ENCODE data around the gene ECEL1. TPM values are rescaled to one million over a fixed set of nuclear protein-coding genes. Genes with fewer than 3 reads are reported as not detected.

Gene ECEL1
- total and polyA plus RNA-seq, 2 experiments from 2014 or later, result 6.7 to 17.5 TPM

DNA sequence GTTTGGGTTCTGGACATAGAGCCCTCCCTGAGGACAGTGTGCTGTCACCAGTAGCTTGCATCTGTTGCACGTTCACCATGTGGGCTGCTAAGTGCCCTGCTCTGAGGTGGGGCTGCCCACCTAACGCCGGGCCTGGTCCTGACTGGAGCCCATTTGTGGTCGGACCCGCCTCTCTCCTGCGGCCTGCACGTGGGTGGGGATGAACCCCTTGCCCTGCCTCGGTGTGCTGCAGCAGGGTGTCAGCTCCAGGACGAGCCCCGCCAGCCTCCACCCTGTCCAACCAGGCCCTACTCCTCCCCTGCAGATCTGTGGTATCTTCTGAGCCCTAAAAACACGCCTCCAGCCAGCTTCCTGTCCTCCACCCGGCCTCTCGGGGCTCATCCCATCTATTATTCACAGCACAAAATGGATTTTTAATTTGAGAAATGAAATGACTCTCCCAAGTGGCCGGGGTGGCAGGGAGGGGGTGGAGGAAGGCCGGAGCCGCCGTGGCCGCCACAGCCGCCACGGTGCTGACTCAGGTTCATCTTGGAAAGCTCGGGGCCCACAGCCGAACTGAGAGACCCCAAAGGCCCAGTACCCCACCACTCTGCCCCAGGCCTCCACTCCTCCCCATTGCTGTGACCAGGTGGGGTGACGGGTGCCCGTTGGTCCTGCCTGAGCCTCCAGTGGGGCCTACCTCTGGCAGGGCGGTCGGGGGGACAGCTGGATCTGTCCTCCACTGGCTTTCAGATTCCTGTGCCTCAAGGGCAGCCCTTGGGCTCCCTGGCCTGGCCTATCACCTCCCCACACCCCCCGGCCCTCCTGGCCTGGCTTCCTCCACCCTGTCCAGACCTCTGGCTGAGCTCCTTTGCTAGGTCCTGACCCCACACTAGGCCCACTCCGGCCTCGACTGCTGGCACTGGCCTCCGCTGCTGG is 2.8 kb upstream of the ECEL1 start:
- Histone ChIP-seq H3K79me2 (replicated peaks; ENCODE audit: insufficient read depth) (no peaks in the 10 kb centered on the region), H3K36me3 (ENCODE audit: insufficient read depth) (no peaks in the 10 kb centered on the region), H3K4me1 (ENCODE audit: insufficient read depth) (peaks cover 19% of the 10 kb centered on the region), H3K27me3 (ENCODE audit: insufficient read depth) (peaks cover 44% of the 10 kb centered on the region), H2AFZ (no peak overlapping the region), H3F3A (replicated peaks; ENCODE audit: low read depth) (0 out of 2 replicates have a peak, but pooled peaks cover 5% of the 10 kb centered on the region), H3K9me2 (ENCODE audit: insufficient read depth) (no peaks in the 10 kb centered on the region), H4K20me1 (replicated peaks; ENCODE audit: insufficient read depth) (no peaks in the 10 kb centered on the region), H3K4me3 (no peak overlapping the region), H3K4me2 (no peak overlapping the region; the same call in 1 of the 2 replicates), H3K27ac (ENCODE audit: low read depth) (no peak overlapping the region)
- no peaks in the 10 kb centered on the region for H3K9me3 Mint-ChIP-seq
- TF ChIP-seq REST (IDR thresholded peaks at IDR 0.05; ENCODE audit: unreplicated experiment) (no peak), ZNF114 (CRISPR knock-in tag; IDR thresholded peaks at IDR 0.05) (no peak), STAT1 (IDR thresholded peaks at IDR 0.05; ENCODE audit: unreplicated experiment) (no peak), CTCF (conservative IDR thresholded peaks at IDR 0.05; ENCODE audit: low read depth in 2 of 2) (no peak), CREB1 (CRISPR knock-in tag; IDR thresholded peaks at IDR 0.05; ENCODE audit: low read depth) (no peak), EZH2phosphoT487 (IDR thresholded peaks at IDR 0.05; ENCODE audit: unreplicated experiment) (no peak)
- TF ChIP-seq, protein P1, sequence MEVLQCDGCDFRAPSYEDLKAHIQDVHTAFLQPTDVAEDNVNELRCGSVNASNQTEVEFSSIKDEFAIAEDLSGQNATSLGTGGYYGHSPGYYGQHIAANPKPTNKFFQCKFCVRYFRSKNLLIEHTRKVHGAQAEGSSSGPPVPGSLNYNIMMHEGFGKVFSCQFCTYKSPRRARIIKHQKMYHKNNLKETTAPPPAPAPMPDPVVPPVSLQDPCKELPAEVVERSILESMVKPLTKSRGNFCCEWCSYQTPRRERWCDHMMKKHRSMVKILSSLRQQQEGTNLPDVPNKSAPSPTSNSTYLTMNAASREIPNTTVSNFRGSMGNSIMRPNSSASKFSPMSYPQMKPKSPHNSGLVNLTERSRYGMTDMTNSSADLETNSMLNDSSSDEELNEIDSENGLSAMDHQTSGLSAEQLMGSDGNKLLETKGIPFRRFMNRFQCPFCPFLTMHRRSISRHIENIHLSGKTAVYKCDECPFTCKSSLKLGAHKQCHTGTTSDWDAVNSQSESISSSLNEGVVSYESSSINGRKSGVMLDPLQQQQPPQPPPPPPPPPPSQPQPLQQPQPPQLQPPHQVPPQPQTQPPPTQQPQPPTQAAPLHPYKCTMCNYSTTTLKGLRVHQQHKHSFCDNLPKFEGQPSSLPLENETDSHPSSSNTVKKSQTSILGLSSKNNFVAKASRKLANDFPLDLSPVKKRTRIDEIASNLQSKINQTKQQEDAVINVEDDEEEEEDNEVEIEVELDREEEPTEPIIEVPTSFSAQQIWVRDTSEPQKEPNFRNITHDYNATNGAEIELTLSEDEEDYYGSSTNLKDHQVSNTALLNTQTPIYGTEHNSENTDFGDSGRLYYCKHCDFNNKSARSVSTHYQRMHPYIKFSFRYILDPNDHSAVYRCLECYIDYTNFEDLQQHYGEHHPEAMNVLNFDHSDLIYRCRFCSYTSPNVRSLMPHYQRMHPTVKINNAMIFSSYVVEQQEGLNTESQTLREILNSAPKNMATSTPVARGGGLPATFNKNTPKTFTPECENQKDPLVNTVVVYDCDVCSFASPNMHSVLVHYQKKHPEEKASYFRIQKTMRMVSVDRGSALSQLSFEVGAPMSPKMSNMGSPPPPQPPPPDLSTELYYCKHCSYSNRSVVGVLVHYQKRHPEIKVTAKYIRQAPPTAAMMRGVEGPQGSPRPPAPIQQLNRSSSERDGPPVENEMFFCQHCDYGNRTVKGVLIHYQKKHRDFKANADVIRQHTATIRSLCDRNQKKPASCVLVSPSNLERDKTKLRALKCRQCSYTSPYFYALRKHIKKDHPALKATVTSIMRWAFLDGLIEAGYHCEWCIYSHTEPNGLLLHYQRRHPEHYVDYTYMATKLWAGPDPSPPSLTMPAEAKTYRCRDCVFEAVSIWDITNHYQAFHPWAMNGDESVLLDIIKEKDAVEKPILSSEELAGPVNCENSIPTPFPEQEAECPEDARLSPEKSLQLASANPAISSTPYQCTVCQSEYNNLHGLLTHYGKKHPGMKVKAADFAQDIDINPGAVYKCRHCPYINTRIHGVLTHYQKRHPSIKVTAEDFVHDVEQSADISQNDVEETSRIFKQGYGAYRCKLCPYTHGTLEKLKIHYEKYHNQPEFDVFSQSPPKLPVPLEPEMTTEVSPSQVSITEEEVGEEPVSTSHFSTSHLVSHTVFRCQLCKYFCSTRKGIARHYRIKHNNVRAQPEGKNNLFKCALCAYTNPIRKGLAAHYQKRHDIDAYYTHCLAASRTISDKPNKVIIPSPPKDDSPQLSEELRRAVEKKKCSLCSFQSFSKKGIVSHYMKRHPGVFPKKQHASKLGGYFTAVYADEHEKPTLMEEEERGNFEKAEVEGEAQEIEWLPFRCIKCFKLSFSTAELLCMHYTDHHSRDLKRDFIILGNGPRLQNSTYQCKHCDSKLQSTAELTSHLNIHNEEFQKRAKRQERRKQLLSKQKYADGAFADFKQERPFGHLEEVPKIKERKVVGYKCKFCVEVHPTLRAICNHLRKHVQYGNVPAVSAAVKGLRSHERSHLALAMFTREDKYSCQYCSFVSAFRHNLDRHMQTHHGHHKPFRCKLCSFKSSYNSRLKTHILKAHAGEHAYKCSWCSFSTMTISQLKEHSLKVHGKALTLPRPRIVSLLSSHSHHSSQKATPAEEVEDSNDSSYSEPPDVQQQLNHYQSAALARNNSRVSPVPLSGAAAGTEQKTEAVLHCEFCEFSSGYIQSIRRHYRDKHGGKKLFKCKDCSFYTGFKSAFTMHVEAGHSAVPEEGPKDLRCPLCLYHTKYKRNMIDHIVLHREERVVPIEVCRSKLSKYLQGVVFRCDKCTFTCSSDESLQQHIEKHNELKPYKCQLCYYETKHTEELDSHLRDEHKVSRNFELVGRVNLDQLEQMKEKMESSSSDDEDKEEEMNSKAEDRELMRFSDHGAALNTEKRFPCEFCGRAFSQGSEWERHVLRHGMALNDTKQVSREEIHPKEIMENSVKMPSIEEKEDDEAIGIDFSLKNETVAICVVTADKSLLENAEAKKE (CRISPR knock-in tag; IDR thresholded peaks at IDR 0.05), result no peak
- no peak overlapping the region; the same call in 2 of the 3 replicates for H3K4me3 Mint-ChIP-seq
- no peak for DNase-seq (ENCODE audit: low spot score)
- H3K4me1 Mint-ChIP-seq, result peaks cover 34% of the 10 kb centered on the region
- no peak for ATAC-seq
- H3K36me3 Mint-ChIP-seq (ENCODE audit: low read depth), result no peaks in the 10 kb centered on the region; the same call in 2 of the 3 replicates
- no peak overlapping the region for H3K27ac Mint-ChIP-seq
- H3K27me3 Mint-ChIP-seq (ENCODE audit: insufficient read depth, low read depth, poor library complexity), result peaks cover 53% of the 10 kb centered on the region
